ENCODE data around the gene CNTFR.

DNA sequence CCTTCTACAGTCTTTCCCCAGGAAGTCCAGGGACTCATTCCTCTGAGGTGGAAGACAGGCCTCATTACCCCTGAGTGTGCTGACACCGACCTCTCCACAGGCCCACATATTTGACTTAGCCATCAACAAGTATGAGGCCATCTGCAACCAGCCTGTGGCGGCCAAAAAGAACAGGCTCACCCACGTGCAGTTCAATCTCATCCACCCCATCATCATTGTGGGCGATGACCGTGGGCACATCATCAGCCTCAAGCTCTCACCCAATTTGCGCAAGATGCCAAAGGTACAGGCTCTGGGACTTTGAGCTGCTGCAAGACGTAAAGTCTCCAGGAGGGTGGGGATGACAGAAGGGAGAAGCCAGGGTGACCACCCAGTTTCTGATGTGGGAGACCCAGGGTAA, 72.3 kb downstream of the CNTFR start:
- TF ChIP-seq, protein P1, sequence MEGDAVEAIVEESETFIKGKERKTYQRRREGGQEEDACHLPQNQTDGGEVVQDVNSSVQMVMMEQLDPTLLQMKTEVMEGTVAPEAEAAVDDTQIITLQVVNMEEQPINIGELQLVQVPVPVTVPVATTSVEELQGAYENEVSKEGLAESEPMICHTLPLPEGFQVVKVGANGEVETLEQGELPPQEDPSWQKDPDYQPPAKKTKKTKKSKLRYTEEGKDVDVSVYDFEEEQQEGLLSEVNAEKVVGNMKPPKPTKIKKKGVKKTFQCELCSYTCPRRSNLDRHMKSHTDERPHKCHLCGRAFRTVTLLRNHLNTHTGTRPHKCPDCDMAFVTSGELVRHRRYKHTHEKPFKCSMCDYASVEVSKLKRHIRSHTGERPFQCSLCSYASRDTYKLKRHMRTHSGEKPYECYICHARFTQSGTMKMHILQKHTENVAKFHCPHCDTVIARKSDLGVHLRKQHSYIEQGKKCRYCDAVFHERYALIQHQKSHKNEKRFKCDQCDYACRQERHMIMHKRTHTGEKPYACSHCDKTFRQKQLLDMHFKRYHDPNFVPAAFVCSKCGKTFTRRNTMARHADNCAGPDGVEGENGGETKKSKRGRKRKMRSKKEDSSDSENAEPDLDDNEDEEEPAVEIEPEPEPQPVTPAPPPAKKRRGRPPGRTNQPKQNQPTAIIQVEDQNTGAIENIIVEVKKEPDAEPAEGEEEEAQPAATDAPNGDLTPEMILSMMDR (IDR thresholded peaks at IDR 0.05; ENCODE audit: insufficient read depth, low read length): no peak
- TF ChIP-seq GABPA (IDR thresholded peaks at IDR 0.05; ENCODE audit: low read depth) (no peak), POLR2AphosphoS5 (IDR thresholded peaks at IDR 0.05; ENCODE audit: low read depth) (no peak), SPI1 (IDR thresholded peaks at IDR 0.05; ENCODE audit: borderline replicate concordance, low read depth) (no peak)
- TF ChIP-seq, protein P2, sequence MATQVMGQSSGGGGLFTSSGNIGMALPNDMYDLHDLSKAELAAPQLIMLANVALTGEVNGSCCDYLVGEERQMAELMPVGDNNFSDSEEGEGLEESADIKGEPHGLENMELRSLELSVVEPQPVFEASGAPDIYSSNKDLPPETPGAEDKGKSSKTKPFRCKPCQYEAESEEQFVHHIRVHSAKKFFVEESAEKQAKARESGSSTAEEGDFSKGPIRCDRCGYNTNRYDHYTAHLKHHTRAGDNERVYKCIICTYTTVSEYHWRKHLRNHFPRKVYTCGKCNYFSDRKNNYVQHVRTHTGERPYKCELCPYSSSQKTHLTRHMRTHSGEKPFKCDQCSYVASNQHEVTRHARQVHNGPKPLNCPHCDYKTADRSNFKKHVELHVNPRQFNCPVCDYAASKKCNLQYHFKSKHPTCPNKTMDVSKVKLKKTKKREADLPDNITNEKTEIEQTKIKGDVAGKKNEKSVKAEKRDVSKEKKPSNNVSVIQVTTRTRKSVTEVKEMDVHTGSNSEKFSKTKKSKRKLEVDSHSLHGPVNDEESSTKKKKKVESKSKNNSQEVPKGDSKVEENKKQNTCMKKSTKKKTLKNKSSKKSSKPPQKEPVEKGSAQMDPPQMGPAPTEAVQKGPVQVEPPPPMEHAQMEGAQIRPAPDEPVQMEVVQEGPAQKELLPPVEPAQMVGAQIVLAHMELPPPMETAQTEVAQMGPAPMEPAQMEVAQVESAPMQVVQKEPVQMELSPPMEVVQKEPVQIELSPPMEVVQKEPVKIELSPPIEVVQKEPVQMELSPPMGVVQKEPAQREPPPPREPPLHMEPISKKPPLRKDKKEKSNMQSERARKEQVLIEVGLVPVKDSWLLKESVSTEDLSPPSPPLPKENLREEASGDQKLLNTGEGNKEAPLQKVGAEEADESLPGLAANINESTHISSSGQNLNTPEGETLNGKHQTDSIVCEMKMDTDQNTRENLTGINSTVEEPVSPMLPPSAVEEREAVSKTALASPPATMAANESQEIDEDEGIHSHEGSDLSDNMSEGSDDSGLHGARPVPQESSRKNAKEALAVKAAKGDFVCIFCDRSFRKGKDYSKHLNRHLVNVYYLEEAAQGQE (IDR thresholded peaks at IDR 0.05; ENCODE audit: insufficient replicate concordance, low read depth): no peak
